ENCODE results near the gene C11orf71.

The C11orf71 gene

GRCh38 chr11:114398303-114398920, 1.9 kb downstream of the C11orf71 start:
- Histone ChIP-seq H3K27me3 (ENCODE audit: insufficient read depth, low read depth, severe bottlenecking) (no peaks in the 10 kb centered on the region), H3K27ac (peak overlapping the region; percentile 98; the same call in 1 of the 2 replicates), H3K9me3 (ENCODE audit: severe bottlenecking) (no peaks in the 10 kb centered on the region), H3K36me3 (peaks cover 12% of the 10 kb centered on the region), H3K4me3 (ENCODE audit: low read depth, low read length) (no peak overlapping the region)
- DNase-seq = no peak
- no peak for TF ChIP-seq CTCF (IDR thresholded peaks at IDR 0.05; ENCODE audit: low read depth, low read length)

GRCh38 chr11:114397349-114397982, 2.8 kb downstream of the C11orf71 start:
- Histone ChIP-seq H3K36me3 (peaks cover 3% of the 10 kb centered on the region), H3K27ac (no peak overlapping the region), H3K4me3 (ENCODE audit: low read depth, low read length) (no peak overlapping the region), H3K27me3 (ENCODE audit: insufficient read depth, low read depth, severe bottlenecking) (no peaks in the 10 kb centered on the region), H3K9me3 (ENCODE audit: severe bottlenecking) (no peaks in the 10 kb centered on the region)
- TF ChIP-seq CTCF (IDR thresholded peaks at IDR 0.05; ENCODE audit: low read depth, low read length) = no peak
- DNase-seq = no peak

DNA sequence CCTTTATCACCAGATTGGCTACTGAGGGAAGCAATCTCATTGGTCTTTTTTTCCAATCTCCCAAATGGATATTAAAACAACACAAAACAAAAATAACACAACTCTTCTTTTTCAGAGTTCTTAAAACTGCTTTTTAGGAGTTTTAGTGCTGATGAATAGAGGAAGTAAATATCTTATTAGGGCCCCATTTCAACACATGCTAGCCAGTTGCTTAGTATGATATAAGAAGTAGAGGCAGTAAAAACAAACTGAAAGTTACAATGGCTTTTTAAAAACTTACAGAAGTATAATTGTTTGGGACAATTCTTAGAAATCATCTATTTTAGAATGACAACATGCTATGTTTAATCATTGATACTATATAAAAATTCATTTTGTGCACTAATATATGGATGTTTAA, 3.4 kb downstream of the C11orf71 start:
- Histone ChIP-seq H3K36me3 (peaks cover 3% of the 10 kb centered on the region; the same call in 1 of the 2 replicates), H3K27ac (no peak overlapping the region), H3K4me3 (ENCODE audit: low read depth, low read length) (no peak overlapping the region), H3K27me3 (ENCODE audit: insufficient read depth, low read depth, severe bottlenecking) (no peaks in the 10 kb centered on the region), H3K9me3 (ENCODE audit: severe bottlenecking) (no peaks in the 10 kb centered on the region)
- no peak for TF ChIP-seq CTCF (IDR thresholded peaks at IDR 0.05; ENCODE audit: low read depth, low read length)
- no peak for DNase-seq

DNA sequence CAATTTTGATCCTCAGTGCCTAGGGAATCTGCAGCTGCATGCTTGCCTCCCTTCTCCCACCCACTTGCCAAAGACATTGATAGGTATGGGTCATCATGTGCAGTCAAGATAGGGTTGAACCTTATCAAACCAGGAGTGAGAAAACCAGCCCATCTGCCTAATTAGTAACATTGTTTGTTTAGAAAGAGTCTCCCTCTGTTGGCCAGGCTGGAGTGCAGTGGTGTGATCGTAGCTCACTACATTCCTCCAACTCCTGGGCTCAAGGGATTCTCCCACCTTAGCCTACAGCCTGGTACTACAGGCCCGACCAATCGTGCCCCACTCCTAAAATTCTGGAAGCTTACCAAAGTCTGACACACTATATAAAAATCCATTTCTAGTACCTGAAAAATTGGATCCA, 4.6 kb downstream of the C11orf71 start:
- TF ChIP-seq CTCF (IDR thresholded peaks at IDR 0.05; ENCODE audit: low read depth, low read length) = peak; percentile 41
- Histone ChIP-seq H3K4me3 (ENCODE audit: low read depth, low read length) (no peak overlapping the region), H3K36me3 (peaks cover 2% of the 10 kb centered on the region; the same call in 1 of the 2 replicates), H3K9me3 (ENCODE audit: severe bottlenecking) (no peaks in the 10 kb centered on the region), H3K27ac (no peak overlapping the region), H3K27me3 (ENCODE audit: insufficient read depth, low read depth, severe bottlenecking) (no peaks in the 10 kb centered on the region)
- DNase-seq = peak; percentile 10

DNA sequence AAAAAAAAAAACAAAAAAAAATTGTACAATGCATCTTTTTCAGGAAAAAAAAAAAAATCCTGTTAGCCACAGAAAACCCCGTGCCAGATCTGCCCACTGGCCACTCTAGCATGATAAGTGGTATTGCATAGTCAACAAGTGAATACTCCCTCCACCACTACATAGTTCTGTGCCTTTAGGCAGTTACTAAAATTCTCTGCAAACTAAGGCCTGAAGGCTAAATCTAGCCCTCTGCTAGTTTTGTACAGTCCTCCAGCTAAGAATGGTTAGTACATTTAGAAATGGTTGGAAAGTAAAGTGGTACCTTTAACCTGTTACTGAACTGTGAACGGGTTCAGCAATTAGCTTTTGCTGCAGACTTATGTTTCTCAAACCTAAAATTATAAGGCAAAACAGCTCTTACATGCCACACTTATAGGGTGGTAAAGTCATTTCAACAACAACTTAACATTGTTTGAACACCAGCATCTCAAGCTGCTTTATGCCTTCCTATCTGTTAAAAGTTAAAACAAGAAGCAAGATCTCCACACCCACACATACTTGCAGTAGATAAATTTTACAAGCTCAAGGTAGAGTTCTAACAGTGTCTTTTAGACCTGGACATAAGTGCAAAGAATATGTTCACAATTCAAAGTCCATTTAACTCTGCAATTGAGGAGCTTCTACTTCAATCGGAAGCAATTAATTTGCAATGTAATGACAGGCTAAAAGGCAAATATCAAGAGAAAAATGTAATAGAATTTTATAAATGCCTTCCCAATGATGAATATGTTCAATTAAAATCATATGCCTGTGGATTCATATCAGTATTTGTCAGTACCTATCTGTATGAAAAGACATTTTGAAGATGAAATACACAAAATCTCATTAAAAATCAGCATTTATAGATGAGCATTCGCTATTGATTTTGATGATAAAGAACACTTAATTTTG, 7.3 kb downstream of the C11orf71 start:
- no peak overlapping the region for H3K27ac ChIP-seq
- TF ChIP-seq CTCF (IDR thresholded peaks at IDR 0.05; ENCODE audit: low read depth, low read length) = no peak
- H3K36me3 ChIP-seq = no peaks in the 10 kb centered on the region
- H3K27me3 ChIP-seq (ENCODE audit: insufficient read depth, low read depth, severe bottlenecking) = no peaks in the 10 kb centered on the region
- DNase-seq = no peak
- no peak overlapping the region for H3K4me3 ChIP-seq (ENCODE audit: low read depth, low read length)
- H3K9me3 ChIP-seq (ENCODE audit: severe bottlenecking) = no peaks in the 10 kb centered on the region
